ENCODE data around the gene GLIPR2. TPM values are rescaled to one million over a fixed set of nuclear protein-coding genes. Genes with fewer than 3 reads are reported as not detected.

GLIPR2 gene
- total and polyA plus RNA-seq, 2 experiments from 2014 or later: 5.1 to 5.7 TPM

GRCh38 chr9:36138901-36139300, 2.4 kb downstream of the GLIPR2 start:
- H3K27ac Mint-ChIP-seq: no peak overlapping the region
- Histone ChIP-seq H3K4me3 (no peak overlapping the region), H2AFZ (no peak overlapping the region), H3F3A (replicated peaks; ENCODE audit: low read depth) (peaks cover 7% of the 10 kb centered on the region; the same call in 1 of the 2 replicates), H3K27ac (ENCODE audit: low read depth) (no peak overlapping the region), H3K27me3 (ENCODE audit: insufficient read depth) (peaks cover 61% of the 10 kb centered on the region), H3K9me2 (ENCODE audit: insufficient read depth) (no peaks in the 10 kb centered on the region), H3K36me3 (ENCODE audit: insufficient read depth) (no peaks in the 10 kb centered on the region), H4K20me1 (replicated peaks; ENCODE audit: insufficient read depth) (peaks cover 6% of the 10 kb centered on the region; the same call in 1 of the 2 replicates), H3K4me1 (ENCODE audit: insufficient read depth) (peaks cover 22% of the 10 kb centered on the region), H3K79me2 (replicated peaks; ENCODE audit: insufficient read depth) (no peaks in the 10 kb centered on the region), H3K4me2 (no peak overlapping the region)
- H3K9me3 Mint-ChIP-seq: no peaks in the 10 kb centered on the region; the same call in 2 of the 3 replicates
- no peak overlapping the region for H3K4me3 Mint-ChIP-seq
- TF ChIP-seq ZNF114 (CRISPR knock-in tag; IDR thresholded peaks at IDR 0.05) (no peak), ZNF462 (CRISPR knock-in tag; IDR thresholded peaks at IDR 0.05) (no peak), EZH2 (IDR thresholded peaks at IDR 0.05; ENCODE audit: low read depth, unreplicated experiment) (no peak), STAT1 (IDR thresholded peaks at IDR 0.05; ENCODE audit: unreplicated experiment) (no peak), CTCF (conservative IDR thresholded peaks at IDR 0.05; ENCODE audit: low read depth in 2 of 2) (no peak), ZNF331 (CRISPR knock-in tag; IDR thresholded peaks at IDR 0.05; ENCODE audit: low read depth) (no peak), CREB1 (CRISPR knock-in tag; IDR thresholded peaks at IDR 0.05; ENCODE audit: low read depth) (no peak), ETS1 (IDR thresholded peaks at IDR 0.05) (no peak), EZH2phosphoT487 (IDR thresholded peaks at IDR 0.05; ENCODE audit: unreplicated experiment) (no peak), NANOG (IDR thresholded peaks at IDR 0.05; ENCODE audit: borderline replicate concordance) (no peak), JUNB (IDR thresholded peaks at IDR 0.05; ENCODE audit: unreplicated experiment) (no peak), POLR2AphosphoS5 (IDR thresholded peaks at IDR 0.05; ENCODE audit: low read depth) (no peak)
- no peaks in the 10 kb centered on the region for H3K36me3 Mint-ChIP-seq (ENCODE audit: low read depth)
- ATAC-seq (no peak), DNase-seq (ENCODE audit: low spot score) (no peak)
- peaks cover 27% of the 10 kb centered on the region for H3K4me1 Mint-ChIP-seq
- peaks cover 48% of the 10 kb centered on the region for H3K27me3 Mint-ChIP-seq (ENCODE audit: insufficient read depth, low read depth, poor library complexity)

Data from GM23338 (cell line).